Stimulated activated CD4-positive, alpha-beta T cell treated with anti-CD3 and anti-CD28 coated beads, Interleukin-1b, Interleukin-23, amount 100 ng/mL, for 1 hour (primary cell): ENCODE measurements around the gene WIPF1.

Source experiments
- DNase-seq, 2 donors: peaks; one replicate each; pipeline ENCODE4 v3.0.0-alpha.2; 2020; ENCODE audit warnings: low read depth in 2 of 2

The WIPF1 gene

DNA sequence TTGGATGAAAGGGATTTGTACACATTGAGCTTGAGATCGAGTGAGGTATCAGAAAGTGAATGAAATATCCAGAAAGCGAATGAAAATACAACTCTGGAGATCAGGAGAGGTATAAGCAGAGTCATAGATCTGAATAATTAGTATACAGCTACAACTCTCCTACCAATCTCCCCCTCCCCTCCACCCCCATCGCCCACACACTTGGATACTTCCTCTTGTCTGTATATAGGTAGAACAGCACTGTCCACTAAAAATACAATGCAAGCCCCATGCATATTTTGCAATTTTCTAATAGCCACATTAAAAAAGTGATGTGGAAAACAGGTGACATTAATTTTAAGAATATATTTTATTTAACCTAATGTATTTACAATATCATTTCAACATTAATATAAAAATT is 23.7 kb upstream of the WIPF1 start:
- no peak for DNase-seq

DNA sequence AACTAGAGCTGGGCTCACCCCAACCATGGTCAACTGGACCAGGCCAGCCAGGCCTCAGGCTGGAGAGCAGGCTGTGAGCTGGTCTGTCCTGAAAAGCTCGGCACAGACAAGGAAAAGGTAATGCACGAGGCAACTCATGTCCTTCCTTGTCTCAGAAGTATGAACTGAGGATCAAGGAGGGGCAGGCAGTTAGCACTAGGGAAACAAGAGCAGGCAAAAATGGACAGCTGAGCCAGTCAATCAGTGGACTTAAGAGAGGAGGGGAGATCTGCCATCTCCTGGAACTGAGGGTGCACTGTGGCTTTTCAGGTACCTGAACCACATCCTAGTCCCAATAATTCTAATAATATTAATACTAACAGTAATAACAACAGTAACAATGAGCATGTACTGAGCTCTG is 20.6 kb upstream of the WIPF1 start:
- DNase-seq: no peak

DNA sequence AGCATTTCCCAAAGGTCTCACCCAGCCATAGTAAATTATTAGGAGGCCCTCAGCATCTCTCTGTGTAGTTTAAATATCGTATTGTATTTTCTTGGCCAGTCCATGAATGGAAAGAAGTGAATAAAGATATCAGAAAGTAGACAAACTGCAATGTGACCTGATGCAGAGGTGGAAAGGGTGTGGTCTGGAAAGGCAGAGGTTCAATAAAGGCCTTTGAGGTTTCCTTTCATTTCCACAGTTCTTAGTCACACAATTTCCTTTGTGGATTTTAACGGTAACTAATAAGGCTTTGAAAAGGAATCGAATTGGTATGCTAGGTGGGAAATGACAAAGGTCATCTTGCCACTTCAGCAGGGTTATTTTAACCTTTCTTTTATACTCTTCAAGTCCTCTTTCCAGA is 20.1 kb upstream of the WIPF1 start:
- DNase-seq: no peak

GRCh38 chr2:174617120-174617519 is 19.5 kb upstream of the WIPF1 start:
- no peak for DNase-seq

GRCh38 chr2:174615871-174616436 is 18.4 kb upstream of the WIPF1 start:
- no peak for DNase-seq

DNA sequence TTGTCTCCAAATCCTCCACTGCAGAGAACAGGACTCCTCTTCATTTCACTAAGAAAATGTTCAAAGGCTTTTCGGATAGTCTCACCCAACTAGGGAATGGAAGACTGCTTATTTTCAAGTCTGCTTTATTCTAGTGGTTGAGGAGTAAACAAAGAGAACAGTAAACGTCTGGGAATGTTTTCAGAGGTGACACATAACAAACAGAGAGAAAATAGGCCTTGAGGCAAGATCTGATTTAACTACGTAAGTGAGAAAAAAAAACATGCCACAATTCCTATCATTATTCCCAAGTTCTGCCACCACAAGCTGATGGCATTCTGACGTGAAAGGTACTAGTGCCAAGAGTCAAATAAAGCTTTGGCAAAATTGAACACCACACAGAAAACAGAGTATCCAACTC is 16.7 kb upstream of the WIPF1 start:
- no peak for DNase-seq

- DNase-seq: no peak
These were observed 15.9 kb upstream of the WIPF1 start for GRCh38 chr2:174613531-174613930.

DNA sequence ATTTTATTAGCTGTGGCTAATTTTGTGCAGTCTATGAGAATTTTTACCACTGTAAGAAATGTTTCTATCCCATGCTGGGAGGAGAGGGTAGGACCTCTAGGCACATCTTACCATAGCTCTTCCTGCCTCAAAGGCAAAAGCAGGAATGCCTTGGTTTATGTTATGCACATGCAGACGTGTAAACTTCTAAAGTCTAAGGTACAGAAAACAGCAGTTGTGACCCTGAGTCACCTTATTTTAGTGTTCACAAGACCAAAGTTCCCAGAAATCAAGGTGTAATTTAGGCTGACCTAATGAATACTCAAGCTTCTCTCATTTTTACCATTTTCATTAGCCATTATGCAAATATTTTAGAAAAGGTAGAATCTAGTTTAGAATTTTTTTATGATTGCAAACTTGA is 15.4 kb upstream of the WIPF1 start:
- no peak for DNase-seq

DNA sequence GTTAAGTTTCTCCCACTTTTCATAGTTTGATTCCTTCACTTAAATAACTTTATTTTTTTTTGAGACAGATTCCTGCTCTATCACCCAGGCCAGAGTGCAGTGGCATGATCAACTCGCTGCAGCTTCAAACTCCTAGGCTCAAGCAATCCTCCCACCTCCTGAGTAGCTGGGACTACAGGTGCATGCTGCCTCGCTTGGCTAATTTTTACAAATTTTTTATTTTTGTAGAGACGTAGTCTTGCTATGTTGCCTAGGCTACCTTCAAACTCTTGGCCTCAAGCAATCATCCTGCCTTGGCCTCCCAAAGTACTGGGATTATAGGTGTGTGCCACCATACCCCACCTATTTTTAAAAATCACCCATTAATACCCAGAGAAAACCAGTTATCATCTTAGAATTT is 14.2 kb upstream of the WIPF1 start:
- no peak for DNase-seq

DNA sequence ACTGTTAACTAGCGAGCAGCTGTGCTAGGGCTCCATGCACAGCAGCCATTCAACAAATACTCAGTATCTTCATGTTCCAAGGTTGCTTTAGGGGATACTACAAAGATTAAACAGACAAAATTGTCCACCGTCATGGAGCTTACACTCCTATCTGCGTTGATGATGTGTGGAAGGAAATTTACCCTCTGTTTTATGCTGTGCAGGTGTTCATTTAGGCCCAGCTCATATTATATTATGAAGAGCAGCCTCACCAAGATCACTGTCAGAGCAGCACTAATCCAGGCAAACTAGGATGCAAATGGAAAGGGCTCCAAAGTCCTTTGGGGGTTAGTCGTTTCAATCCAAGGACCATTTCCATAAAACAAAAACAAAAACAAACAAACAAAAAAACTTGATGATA is 13.4 kb upstream of the WIPF1 start:
- DNase-seq: no peak

DNA sequence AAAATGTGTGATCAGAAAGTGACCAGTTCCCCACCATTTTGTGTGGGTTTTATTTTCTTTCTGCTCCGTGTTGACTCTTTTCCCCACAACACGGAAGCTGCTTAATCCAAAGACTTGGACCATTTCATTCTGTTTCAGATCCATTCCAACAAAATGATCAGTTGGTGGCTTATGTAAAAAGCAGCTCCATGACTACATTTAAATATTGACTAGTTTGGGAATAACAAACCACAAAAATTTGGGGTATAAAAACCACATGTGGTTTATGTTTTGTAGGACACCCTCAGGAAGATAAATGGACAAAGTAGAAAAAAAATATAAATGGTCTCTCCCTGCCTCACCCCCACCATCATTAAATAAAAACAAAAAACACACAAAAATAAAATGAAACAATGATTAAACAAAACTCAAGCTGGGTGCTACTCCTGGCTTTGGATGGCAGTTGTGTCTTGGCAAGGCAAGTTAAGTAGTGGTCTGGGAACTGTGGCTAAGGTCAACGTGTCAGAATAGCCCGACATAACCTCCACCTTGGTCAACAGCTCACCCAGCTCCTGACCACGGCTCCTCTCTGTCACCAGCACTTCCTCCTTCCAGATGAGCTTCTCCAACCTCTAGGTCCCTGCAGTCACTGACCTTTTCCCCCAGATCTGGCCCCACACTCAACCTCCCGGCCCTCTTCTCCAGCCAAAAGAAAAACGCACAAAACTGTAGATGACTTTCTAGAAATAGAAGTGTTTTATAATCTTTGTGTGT is 12.8 kb upstream of the WIPF1 start:
- no peak for DNase-seq

DNA sequence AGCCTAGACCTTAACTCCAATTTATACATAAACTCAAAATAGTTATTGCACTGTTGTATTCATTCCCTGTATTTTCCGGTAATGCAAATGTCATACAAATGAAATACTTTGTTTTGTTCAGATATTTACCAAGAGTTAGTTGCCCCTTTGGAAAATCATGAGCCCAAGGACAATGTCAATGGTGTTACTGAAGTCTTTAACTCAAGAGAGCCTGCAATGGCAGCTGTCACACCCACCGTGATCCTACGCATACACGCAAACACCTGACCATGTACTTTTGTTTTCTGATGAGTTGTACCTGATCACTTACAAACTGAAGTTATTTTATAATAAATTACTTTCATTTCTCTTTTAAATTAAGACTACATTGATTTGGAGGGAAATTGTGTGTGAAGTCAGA is 11.7 kb upstream of the WIPF1 start:
- no peak for DNase-seq

DNA sequence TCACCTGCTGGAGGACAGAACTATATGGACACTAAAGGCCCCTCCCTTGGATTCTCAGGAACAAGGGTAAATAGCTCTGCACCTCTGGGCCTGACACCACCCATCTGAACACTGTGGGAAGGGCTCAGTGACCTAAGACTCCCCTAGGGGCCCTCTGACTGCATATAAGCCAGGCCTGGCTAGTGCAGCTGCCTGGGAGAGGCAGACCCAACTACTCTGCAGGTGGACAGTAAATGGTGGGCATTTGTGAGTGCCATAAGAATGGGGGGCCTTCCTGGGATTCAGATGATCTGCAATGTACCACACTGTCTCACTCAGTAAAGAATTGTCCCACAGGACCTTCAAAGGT is 11.2 kb upstream of the WIPF1 start:
- DNase-seq: no peak

- no peak for DNase-seq
These were observed 10.6 kb upstream of the WIPF1 start for GRCh38 chr2:174607989-174608865.

GRCh38 chr2:174607584-174607983 is 10.0 kb upstream of the WIPF1 start:
- DNase-seq: no peak

DNA sequence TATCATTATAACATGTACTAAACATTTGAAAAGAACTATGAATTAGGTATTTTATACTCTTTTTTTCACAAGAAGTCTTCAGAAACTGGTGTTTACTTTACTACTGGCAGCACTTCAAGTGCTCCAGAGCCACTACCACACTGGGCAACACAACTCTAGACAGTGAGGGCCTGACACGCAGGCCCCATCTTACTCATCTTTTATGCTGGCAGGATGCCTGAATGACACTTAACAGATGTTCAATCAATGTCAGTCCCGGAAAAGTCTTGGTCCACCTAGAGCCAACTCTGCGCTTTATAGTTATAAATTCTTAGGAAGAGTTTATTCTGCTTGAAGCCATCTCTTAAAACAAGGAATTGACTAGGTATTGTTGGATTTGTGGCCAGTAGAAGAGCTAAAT is 8.7 kb upstream of the WIPF1 start:
- no peak for DNase-seq

DNA sequence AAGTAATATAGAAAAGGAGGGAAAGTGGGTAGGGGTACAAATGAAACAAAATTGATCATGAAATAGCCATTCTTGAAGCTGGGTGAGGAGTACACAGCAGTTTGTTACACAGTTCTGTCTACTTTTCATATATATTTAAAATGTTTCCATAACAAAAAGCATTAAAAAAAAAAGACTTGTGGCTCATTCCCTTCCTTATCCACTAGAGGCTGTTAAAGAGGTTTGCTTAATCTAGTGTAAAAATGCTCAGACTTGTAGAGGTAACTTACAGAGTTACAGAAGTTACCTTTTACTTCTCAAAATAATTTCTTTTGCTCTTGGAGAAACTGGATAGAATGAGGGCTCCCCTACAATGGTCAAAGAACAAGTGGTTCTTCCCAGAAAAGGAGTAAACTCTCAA is 8.1 kb upstream of the WIPF1 start:
- no peak for DNase-seq

GRCh38 chr2:174603280-174603679 is 5.7 kb upstream of the WIPF1 start:
- no peak for DNase-seq

- DNase-seq: no peak
These were observed 5.1 kb upstream of the WIPF1 start for GRCh38 chr2:174602745-174603144.

GRCh38 chr2:174600349-174600748 is 2.7 kb upstream of the WIPF1 start:
- DNase-seq: no peak

DNA sequence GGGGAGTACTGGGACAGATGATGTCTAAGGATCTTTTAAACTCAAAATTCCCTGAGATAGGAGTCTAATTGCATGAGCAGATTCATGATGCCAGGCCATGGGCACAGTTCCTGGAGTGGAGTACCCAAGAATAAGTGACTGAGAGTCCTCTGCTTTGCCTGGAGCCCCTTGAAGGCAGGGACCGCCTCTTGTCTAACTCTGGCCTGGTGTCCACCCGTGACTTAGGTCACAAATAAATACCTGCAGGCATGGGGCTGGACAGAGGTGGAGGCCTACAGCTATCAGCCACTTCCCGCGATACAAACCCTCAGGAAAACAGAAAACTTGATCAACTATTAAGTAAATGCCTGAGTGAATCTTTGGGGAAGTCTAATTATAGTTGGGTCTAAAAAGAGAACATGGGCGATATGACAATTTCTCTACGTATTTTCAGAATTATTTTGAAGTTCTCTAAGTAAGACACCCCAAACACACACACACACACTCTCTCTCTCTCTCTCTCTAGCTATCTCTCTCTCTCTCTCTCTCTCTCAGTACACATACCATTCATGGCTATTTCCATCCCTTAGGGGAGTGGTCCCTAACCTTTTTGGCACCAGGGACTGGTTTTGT is 1.8 kb upstream of the WIPF1 start:
- DNase-seq: no peak

- DNase-seq: no peak
These were observed 627 bp downstream of the WIPF1 start for GRCh38 chr2:174597009-174597344.

GRCh38 chr2:174595891-174596397 is 1.7 kb downstream of the WIPF1 start:
- DNase-seq: no peak
